T-cell (primary cell): ENCODE data around the gene CEP170B. TPM values are rescaled to one million over a fixed set of nuclear protein-coding genes. Genes with fewer than 3 reads are reported as not detected.
"Not testable (repeated sequence)": the region's sequence is repeated elsewhere in the genome, so short reads cannot be mapped to it uniquely, and the experiment has no call there.

ENCODE experiments used
- ATAC-seq, 4 experiments: fragments of 200-7000 bp in 3 of 4; fragments of 150-1000 bp in 1 of 4; cut with Tn5 transposase; replicated peaks in 1 of 4; 1 replicate in 3 of 4; 2 replicates in 1 of 4; pipeline ENCODE4 v1.10.0; 2021; ENCODE audit warnings: moderate library complexity in 3 of 4, mild to moderate bottlenecking in 2 of 4, moderate number of reproducible peaks in 1 of 4
- CTCF ChIA-PET, 2 donors: fragments of 300-600 bp; sonication (Branson Sonifier 250); formaldehyde crosslinking; loops; one replicate each; lab custom pipeline; 2022; ENCODE audit warnings: antibody characterized with exemption in 2 of 2; lab: Charles Lee
- POLR2A ChIA-PET, 2 donors: fragments of 300-600 bp; sonication (Branson Sonifier 250); formaldehyde crosslinking; loops; one replicate each; lab custom pipeline; 2022; ENCODE audit warnings: antibody characterized with exemption in 2 of 2; lab: Charles Lee
- DNase-seq, 35 experiments: peaks; one replicate each; pipeline versions ENCODE4 v3.0.0 to v3.0.0-alpha.2; 2013 to 2023
- H3K27ac ChIP-seq: one replicate; pipeline ENCODE4 v1.5.1; 2013; ENCODE audit warnings: low read length
- H3K27me3 ChIP-seq, 2 experiments: replicated peaks in 1 of 2; 1 replicate in 1 of 2; 2 replicates in 1 of 2; pipeline versions ENCODE4 v1.6.1 to v1.7.0; 2013; ENCODE audit warnings: low read length in 1 of 2, mixed read lengths in 1 of 2; ENCODE audit not compliant: control insufficient read depth in 2 of 2, insufficient read depth in 2 of 2; ENCODE audit errors: extremely low read depth in 1 of 2
- H3K36me3 ChIP-seq, 2 donors: 1 replicate in 1 of 2; 2 replicates in 1 of 2; pipeline versions ENCODE4 v1.6.1 to v1.7.0; 2013; ENCODE audit warnings: low read length in 1 of 2; ENCODE audit not compliant: control insufficient read depth in 2 of 2, insufficient read depth in 1 of 2; ENCODE audit errors: extremely low read depth in 1 of 2
- H3K4me1 ChIP-seq, 2 experiments: 1 replicate in 1 of 2; 2 replicates in 1 of 2; pipeline versions ENCODE4 v1.6.1 to v1.7.0; 2013; ENCODE audit warnings: low read length in 2 of 2, mixed read lengths in 1 of 2; ENCODE audit not compliant: insufficient read depth in 2 of 2, control insufficient read depth in 1 of 2; ENCODE audit errors: extremely low read depth in 1 of 2
- H3K4me3 ChIP-seq, 2 donors: 1 replicate in 1 of 2; 2 replicates in 1 of 2; pipeline versions ENCODE4 v1.5.1 to v1.7.0; 2013; ENCODE audit warnings: mild to moderate bottlenecking in 2 of 2, low read length in 1 of 2, moderate library complexity in 1 of 2; ENCODE audit not compliant: control insufficient read depth in 1 of 2; ENCODE audit errors: extremely low read depth in 1 of 2
- H3K9me3 ChIP-seq: 2 replicates; pipeline ENCODE4 v1.7.0; 2013
- H3K27ac Mint-ChIP-seq, 2 donors: one replicate each; pipeline ENCODE4 v1.8.0; 2020 to 2021; ENCODE audit warnings: mild to moderate bottlenecking in 2 of 2, mixed read lengths in 2 of 2
- H3K27me3 Mint-ChIP-seq, 2 donors: one replicate each; pipeline ENCODE4 v1.8.0; 2021 to 2022; ENCODE audit warnings: mixed read lengths in 2 of 2
- H3K36me3 Mint-ChIP-seq: one replicate; pipeline ENCODE4 v1.8.0; 2021; ENCODE audit warnings: mixed read lengths
- H3K4me1 Mint-ChIP-seq, 3 donors: one replicate each; pipeline ENCODE4 v1.8.0; 2020 to 2022; ENCODE audit warnings: mixed read lengths in 3 of 3, mild to moderate bottlenecking in 1 of 3
- H3K4me3 Mint-ChIP-seq, 3 donors: one replicate each; pipeline ENCODE4 v1.8.0; 2020 to 2022; ENCODE audit warnings: mild to moderate bottlenecking in 3 of 3, mixed read lengths in 3 of 3, moderate library complexity in 3 of 3
- H3K9me3 Mint-ChIP-seq, 3 donors: one replicate each; pipeline ENCODE4 v1.8.0; 2020 to 2022; ENCODE audit warnings: mixed read lengths in 3 of 3
- WGBS: methylation state at CpG from one replicate; pipeline ENCODE4 v1.1.5; 2013; ENCODE audit warnings: missing lambda C conversion rate; ENCODE audit not compliant: insufficient coverage; 5-methylcytosine and 5-hydroxymethylcytosine counted together
- total RNA-seq, 35 experiments: library from RNA in 6 of 35; stranded (reverse) in 6 of 35; fragments of 120-200 nt in 1 of 35; gene quantifications; one replicate each; pipeline versions ENCODE4 v1.2.1 to v1.2.4 and lab custom pipeline; 2013 to 2026

Gene CEP170B
- total RNA-seq, 5 donors from 2014 or later (not counting 1 experiment from before 2014, with no cell fraction given), result 2.8 to 11.2 (median 6.9) TPM

- Histone ChIP-seq H3K36me3 (no peaks in the 10 kb centered on the region), H3K4me3 (no peak overlapping the region), H3K27me3 (peaks cover 0 to 3% of the 10 kb centered on the region in 2 experiments), H3K4me1 (no peaks in the 10 kb centered on the region), H3K9me3 (no peaks in the 10 kb centered on the region), H3K27ac (no peak overlapping the region)
- ChIA-PET POLR2A (no interaction called here), CTCF (no interaction called here)
- Mint-ChIP-seq H3K9me3 (no peaks in the 10 kb centered on the region), H3K36me3 (peaks cover 5% of the 10 kb centered on the region), H3K4me1 (no peaks in the 10 kb centered on the region), H3K27me3 (no peaks in the 10 kb centered on the region), H3K4me3 (no peak overlapping the region), H3K27ac (no peak overlapping the region)
- DNase-seq, result no peak
- peak in 2 of 4 experiments; percentile 27 to 44 for ATAC-seq
- WGBS, result 77% methylated on average over 12 of the region's 13 CpGs
These were observed 17.4 kb downstream of the CEP170B start for GRCh38 chr14:104882325-104882973.

- H3K4me3 Mint-ChIP-seq, result no peak overlapping the region
- peaks cover 5% of the 10 kb centered on the region for H3K36me3 Mint-ChIP-seq
- H3K27ac Mint-ChIP-seq, result no peak overlapping the region
- DNase-seq, result no peak
- Histone ChIP-seq H3K36me3 (no peaks in the 10 kb centered on the region), H3K4me3 (no peak overlapping the region), H3K9me3 (no peaks in the 10 kb centered on the region), H3K27ac (no peak overlapping the region), H3K27me3 (peaks cover 0 to 3% of the 10 kb centered on the region in 2 experiments), H3K4me1 (no peaks in the 10 kb centered on the region)
- ChIA-PET CTCF (no interaction called here), POLR2A (no interaction called here)
- ATAC-seq, result no peak
- no peaks in the 10 kb centered on the region for H3K4me1 Mint-ChIP-seq
- 82% methylated on average over 32 of the region's 38 CpGs for WGBS
- H3K9me3 Mint-ChIP-seq, result no peaks in the 10 kb centered on the region
- H3K27me3 Mint-ChIP-seq, result no peaks in the 10 kb centered on the region
These were observed 18.1 kb downstream of the CEP170B start for GRCh38 chr14:104882991-104883660.

GRCh38 chr14:104883681-104884361 lies 18.8 kb downstream of the CEP170B start:
- Mint-ChIP-seq H3K4me1 (no peaks in the 10 kb centered on the region), H3K36me3 (peaks cover 5% of the 10 kb centered on the region), H3K27ac (no peak overlapping the region), H3K27me3 (no peaks in the 10 kb centered on the region), H3K4me3 (no peak overlapping the region), H3K9me3 (no peaks in the 10 kb centered on the region)
- CTCF ChIA-PET, result interaction anchor here in 1 of 2 donors (0.6 kb wide), 1 partner anchor 924 kb away, joined by 4 read pairs; no protein-coding TSS in a partner anchor
- H3K4me3 ChIP-seq, result no peak overlapping the region
- H3K9me3 ChIP-seq, result no peaks in the 10 kb centered on the region
- H3K36me3 ChIP-seq, result no peaks in the 10 kb centered on the region
- ATAC-seq (no peak), DNase-seq (peak in 1 of 35 experiments; percentile 2)
- POLR2A ChIA-PET, result no interaction called here
- 94% methylated on average over 33 of the region's 49 CpGs for WGBS
- H3K4me1 ChIP-seq, result no peaks in the 10 kb centered on the region
- peaks cover 0 to 3% of the 10 kb centered on the region in 2 experiments for H3K27me3 ChIP-seq
- H3K27ac ChIP-seq, result no peak overlapping the region

- H3K36me3 ChIP-seq, DNase-seq, H3K27me3 ChIP-seq, POLR2A ChIA-PET, H3K4me3 ChIP-seq, H3K27ac ChIP-seq, H3K27ac Mint-ChIP-seq, ATAC-seq, H3K27me3 Mint-ChIP-seq, H3K9me3 ChIP-seq, H3K9me3 Mint-ChIP-seq, H3K4me1 Mint-ChIP-seq, H3K4me1 ChIP-seq, H3K36me3 Mint-ChIP-seq, H3K4me3 Mint-ChIP-seq: not testable (repeated sequence)
- CTCF ChIA-PET, result interaction anchor here in 1 of 2 donors (0.6 kb wide), 1 partner anchor 924 kb away, joined by 4 read pairs; no protein-coding TSS in a partner anchor
- WGBS, result 81% methylated on average over 10 of the region's 34 CpGs
These were observed 19.3 kb downstream of the CEP170B start for GRCh38 chr14:104884381-104884780.

GRCh38 chr14:104885031-104885972 lies 20.2 kb downstream of the CEP170B start:
- Mint-ChIP-seq H3K4me1 (no peaks in the 10 kb centered on the region), H3K9me3 (no peaks in the 10 kb centered on the region), H3K27ac (no peak overlapping the region), H3K4me3 (no peak overlapping the region), H3K27me3 (no peaks in the 10 kb centered on the region), H3K36me3 (peaks cover 5% of the 10 kb centered on the region)
- ChIA-PET CTCF (no interaction called here), POLR2A (no interaction called here)
- H3K4me1 ChIP-seq, result no peaks in the 10 kb centered on the region
- H3K27me3 ChIP-seq, result peaks cover 0 to 3% of the 10 kb centered on the region in 2 experiments
- 91% methylated on average over 31 of the region's 38 CpGs for WGBS
- no peaks in the 10 kb centered on the region for H3K9me3 ChIP-seq
- H3K36me3 ChIP-seq, result no peaks in the 10 kb centered on the region
- DNase-seq (peak in 1 of 35 experiments; percentile 3), ATAC-seq (no peak)
- no peak overlapping the region for H3K4me3 ChIP-seq
- no peak overlapping the region for H3K27ac ChIP-seq
